Stimulated activated CD4-positive, alpha-beta T cell treated with anti-CD3 and anti-CD28 coated beads, Interleukin-15, amount 100 ng/mL, for 24 hours (primary cell): ENCODE measurements around the gene IMMP2L.

Experiments
- DNase-seq: peaks from one replicate; pipeline ENCODE4 v3.0.0-alpha.2; 2020

Gene IMMP2L

DNA sequence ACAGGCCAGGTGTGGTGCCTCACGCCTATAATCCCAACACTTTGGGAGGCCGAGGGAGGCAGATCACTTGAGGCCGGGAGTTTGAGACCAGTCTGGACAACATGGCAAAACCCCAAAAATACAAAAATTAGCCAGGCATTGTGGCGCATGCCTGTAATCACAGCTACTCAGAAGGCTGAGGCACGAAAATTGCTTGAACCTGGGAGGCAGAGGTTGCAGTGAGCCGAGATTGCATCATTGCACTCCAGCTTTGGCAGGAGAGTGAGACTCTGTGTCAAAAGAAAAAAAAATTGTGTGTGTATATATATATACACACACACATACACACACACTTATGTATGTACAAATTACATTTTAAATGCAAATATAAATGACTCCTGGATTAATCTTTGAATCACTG is 548.2 kb downstream of the IMMP2L start:
- peak; percentile 12 for DNase-seq

DNA sequence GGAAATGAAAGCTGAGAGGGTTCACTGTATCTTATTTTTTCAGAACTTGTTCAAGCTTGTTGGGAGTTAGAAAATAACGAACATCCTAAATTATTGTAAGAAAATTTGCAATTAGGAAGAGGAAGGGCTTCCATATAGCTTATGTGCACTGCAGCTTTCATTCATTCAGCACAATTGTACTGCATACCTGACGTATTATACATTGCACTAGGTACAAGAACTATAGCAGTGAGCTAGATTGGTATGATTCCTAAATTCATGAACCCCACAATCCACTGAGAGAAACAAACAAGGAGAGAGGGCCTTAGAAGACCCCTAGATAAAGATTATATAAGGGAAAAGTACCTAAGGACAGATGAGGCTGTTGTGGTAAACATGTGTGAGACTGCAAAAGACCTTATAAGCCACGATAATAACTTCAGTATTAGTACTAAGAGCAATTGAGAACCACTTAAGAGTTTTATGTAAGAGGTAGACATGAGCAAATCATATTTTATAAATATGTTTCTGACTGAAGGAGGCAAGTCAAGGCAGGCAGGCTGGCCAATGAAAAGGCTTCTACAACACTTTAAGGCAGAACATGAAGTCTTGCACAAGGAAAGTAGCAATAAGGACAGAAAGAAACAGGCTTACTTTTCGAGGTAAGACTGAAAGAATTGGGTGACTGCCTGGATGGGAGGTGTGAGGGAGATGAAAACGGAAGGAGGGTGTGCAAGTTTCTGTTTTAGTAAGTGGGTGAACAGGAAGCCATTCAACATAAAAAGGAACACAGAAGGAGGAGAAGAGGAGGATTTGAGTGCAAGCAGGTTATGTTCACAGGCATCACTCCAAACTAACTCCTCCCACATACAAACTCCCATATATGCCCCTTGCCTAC is 549.3 kb downstream of the IMMP2L start:
- peak; percentile 48 for DNase-seq

DNA sequence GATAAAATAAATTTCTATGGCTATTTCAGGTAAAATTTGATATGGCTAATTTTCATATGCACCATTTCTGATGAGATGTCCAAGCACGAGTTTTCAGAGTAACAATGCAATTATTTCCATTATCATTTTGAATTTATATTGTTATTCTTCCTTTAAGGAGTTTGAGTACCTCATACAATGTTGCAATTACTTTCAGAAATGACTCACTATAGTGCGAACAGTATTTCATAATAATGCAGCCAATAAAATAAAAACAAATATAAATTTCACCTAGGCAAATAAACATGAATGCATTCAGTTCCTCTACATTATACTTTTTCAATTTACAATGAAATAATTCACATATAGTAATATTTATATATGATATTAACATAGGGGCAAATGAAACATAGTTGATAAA is 550.1 kb downstream of the IMMP2L start:
- DNase-seq: no peak

DNA sequence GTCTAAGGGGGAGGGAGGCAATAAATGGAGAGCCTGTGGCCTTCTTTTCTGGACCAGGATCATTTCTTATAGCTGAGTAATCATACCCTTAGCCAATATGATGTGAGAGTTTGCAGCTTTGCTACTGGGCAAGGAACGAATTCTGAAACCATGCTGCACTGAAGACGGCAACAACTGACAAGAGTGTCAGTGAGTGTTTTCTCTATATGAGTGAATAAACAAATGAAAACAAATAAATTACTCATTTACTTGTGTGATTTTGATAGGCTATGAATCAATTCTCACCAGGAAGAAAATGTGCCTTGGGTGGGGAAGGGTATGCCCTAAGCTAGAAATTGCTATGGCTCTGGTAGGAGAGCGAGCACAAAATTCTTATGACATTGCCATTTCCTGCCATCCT is 550.8 kb downstream of the IMMP2L start:
- peak; percentile 16 for DNase-seq

DNA sequence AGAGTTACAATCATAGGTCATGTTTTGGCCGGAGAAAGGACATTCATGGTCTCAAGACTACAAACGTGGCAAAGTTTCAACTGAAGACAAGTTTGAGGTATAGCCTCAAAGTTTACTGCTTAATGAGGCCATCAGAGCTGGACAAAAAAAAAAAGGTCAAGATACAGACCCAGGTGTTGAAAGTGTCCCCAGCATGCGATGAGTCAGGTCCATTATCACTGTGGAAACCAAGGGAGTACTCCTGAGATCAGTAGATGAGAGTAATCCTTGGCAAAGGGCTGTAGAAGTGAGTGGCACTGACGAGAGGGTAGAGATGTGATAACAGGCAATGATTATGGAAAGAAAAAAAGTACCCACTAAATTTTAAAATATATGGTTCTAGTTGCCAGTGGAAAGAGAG is 551.5 kb downstream of the IMMP2L start:
- DNase-seq: no peak

DNA sequence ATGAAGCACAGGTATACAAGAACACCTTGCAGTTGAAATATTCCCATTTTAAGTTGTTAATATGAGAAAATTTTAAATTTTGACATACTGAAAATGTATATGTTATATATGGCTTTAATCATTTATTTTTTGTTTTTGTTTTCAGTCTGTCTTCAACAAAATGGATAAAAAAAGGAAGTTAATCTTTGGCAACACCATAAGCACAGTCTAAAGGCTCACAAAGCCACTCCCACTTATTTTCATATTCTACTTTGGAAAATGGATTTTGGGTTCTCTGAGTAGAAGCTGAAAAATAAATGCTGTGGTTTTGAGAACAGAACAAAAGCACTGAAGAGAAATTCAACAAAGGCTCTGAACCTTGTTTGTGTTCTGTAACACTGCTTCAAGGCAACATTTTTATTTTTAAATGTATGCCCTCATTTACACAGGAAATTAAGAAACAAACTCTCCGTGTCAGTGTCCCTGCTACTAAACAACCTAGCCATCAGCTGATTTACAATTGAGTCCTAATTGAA is 552.7 kb downstream of the IMMP2L start:
- no peak for DNase-seq

DNA sequence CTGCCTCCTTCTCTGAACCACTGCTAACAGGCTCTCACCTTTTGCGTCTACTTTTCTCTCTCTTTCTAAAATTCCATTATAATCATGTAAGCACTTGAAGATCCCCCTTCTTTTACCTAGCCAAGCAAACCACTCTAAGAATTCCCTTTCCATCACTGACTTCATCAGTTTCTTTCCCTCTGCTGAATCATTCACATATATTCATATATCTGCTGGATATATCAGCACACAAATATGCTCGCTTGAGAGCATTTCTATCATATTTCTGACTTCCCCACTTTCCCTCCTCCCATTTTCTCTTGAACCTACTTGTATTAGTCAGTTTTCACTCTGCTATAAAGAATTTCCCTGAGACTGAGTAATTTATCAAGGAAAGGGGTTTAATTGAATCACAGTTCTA is 555.6 kb downstream of the IMMP2L start:
- no peak for DNase-seq

DNA sequence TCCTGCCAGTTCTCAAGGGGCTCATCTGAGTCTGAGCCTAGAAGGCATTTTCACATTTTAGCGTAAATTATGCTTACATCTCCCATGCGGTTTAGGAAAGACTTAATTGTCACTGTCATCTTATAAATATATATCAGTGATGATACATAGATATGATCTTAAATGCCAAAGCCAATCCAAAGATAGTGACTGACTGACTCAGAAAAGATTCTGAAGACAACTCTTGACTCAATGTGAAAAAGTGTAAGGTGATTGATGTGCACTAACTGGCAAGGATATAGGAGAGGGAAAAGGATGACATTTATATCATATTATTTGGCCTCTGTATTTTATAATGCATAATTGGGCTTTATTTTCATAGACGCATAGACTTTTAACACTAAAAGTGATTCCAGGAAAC is 556.3 kb downstream of the IMMP2L start:
- no peak for DNase-seq

DNA sequence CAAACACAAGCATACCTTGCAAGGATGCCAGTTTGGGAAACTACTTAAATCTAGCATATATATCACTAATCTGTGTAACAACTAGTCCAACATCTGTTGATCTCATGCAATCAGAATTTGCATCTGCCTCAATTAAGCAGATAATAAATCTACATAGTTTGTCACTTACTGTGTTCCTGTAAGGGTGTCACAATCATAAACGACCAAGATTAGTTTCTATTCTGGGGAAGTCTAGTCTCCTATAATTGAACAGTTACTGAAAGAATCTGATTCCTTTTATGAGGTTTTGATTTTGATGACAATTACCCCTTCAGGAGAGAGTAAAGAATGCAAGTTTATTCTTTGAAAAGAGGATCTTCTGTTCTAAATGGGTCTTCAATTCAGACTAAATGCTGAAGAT is 556.8 kb downstream of the IMMP2L start:
- no peak for DNase-seq

DNA sequence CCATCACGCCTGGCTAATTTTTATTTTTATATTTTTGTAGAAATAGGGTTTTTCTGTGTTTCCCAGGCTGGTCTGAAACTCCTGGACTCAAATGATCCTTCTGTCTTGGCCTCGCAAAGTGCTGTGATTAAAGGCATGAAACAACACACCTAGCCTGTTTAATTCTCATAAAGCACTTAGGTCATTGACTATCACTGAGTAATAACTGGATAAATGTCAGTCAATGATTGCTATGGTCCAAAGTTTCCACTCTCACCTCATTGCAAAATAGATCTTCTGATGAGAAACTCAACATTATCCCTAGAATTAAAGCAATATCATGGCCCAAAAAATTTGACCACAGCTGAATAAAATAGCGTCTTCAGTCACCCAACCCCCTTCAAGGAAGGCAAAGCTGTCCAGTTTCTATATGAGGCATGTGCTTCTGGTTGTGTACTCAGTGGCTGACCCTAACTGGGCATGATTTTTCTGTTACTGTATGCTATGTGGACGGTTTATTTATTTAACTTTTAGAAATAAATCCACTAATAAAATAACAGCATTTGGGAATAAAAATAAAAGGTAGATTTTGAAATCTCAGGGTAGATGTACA is 557.9 kb downstream of the IMMP2L start:
- DNase-seq: no peak

DNA sequence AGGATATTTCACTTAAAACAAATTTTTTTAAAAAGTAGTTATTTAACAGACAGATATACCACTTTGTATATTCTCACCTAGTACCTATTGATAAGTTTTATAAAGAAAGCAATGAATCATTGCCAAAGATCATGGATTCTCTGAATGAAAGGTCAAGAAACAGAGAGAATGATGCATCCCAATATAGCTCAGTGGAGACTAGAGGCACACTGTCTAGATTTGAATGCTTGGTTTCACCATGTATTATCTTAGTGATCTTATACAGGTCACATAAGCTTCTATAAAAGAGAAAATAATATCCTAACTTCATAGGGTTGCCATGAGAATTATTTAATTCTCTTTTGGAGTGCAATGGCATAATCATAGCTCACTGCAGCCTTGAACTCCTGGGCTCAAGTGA is 558.4 kb downstream of the IMMP2L start:
- no peak for DNase-seq

DNA sequence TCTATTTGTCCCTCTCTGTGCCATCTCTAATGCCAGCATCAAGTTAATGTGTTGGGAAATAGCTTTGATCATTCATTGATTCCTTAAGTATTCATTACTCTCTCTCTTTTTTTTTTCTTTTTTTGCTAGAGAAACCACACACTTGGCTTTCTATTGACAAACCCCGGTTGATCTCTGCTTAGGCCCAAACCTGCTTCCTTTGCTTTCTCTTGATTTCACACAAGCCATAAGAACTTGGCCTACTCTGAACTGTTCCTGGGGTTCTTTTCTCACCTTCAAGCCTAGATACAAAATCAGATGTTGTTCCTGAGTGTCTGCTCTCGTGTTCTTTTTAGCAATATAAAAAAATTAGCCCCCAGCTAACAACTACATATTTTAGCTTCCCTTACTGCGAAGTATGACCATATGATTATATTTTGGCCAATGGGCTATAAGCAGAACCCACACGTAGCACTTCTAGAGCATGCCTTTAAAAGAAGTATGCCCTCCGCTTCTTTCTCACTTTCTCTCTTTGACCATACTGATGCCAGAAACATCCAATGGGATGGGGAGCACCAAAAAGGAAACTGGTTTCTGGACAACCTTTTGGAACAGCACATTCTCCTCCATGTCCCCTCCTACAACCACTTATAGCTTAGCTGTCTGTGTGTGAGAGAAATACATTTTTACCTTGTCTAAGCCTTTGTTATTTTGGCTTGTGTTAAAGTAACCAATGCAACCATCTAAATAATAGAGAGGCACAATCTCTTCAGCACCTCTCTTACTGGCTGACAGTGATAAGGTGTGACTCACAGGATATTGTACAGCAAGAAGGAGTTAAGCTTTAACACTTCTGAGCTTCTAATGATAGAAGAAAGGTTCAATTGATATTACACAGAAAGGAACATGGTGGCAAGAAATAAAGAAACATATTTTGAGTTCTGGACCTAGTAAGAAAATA is 568.0 kb downstream of the IMMP2L start:
- DNase-seq: no peak

DNA sequence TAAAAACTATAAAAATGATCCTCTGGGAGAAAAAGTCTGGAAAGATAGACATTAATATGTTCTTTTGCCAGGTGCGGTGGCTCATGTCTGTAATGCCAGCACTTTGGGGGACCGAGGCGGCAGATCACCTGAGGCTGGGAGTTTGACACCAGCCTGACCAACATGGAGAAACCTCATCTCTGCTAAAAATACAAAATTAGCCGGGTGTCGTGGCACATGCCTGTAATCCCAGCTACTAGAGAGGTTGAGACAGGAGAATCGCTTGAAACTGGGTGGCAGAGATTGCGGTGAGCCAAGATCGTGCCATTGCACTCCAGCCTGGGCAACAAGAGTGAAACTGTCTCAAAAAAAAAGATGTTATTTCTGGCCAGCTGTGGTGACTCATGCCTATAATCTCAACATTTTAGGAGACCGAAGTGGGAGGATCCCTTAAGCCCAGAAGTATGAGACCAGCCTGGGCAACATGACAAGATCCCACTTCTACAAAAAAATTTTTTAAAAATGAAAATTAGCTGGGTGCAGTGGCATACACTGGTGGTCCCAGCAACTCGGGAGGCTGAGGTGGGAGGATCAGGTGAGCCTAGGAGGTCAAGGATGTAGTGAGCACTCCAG is 573.3 kb downstream of the IMMP2L start:
- DNase-seq: no peak

DNA sequence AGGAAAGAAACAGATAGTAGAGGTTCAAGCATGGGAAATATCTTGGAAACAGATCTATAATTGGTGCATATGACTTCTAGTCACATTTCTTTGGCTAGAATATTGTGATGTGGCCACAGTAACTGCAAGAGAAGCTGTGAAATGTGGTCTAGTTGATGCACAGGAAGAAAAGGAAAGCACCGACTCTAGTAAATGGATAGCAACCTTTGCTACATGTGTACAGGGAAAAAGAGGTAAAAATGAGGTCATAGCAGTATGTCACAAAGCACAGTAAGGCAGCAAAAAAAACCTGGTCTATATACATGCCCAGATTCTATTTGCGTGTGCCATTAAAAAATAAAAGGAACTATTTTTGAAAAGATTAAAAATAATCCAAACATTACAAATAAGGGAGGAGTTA is 573.9 kb downstream of the IMMP2L start:
- DNase-seq: no peak

DNA sequence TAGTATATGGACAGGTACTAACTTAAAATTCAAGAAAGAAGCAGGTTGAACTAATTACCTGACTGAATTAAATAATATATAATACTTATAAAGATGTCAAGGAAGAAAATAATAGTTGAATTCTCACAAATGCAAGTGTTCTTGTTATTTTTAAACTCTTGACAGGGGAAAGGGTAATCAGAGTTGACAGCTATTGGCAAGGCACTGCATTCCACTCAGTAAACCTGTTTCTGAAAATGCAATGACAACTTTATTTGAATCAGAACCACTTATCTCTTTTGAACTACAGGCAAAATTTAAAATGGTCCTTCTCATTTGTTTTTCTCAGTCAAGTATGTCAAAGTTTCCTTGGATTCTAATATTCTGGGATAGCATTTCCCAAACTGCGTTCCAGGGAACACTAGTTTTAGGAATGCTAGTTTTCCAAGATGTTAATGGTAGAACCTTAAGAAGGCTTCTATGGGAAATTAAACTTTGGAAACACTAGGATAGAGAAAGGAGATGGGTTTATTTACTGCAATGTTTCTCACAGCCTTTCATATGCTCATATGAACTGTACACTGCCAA is 575.1 kb downstream of the IMMP2L start:
- no peak for DNase-seq

DNA sequence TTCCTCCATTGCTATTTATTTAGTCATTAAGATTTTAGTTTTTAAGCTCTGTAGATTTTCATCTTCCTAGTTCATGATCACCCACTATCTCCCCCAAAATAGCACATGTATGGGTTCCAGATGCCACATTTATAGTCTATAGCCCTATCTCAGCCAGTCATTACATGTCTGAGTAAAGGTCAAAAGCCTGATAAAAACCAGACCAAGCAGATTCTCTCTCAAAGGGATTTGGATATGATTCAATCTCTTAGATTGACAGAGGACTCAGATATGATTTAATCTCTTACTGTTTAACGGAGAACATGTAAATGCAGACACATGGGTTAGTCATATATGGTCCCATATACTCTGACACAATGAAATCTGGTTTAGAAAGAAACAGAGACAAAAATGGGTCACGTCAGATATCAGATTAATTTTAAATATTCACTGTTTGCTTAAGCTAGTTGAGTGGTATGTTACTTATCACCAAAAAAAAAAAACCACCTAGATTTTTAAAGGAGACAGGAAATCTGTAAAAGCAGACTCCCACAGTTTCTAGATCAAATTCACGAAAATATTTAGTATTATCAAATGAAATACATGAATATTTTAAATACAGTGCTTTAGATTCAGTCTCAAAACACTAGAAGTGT is 578.4 kb downstream of the IMMP2L start:
- DNase-seq: no peak

DNA sequence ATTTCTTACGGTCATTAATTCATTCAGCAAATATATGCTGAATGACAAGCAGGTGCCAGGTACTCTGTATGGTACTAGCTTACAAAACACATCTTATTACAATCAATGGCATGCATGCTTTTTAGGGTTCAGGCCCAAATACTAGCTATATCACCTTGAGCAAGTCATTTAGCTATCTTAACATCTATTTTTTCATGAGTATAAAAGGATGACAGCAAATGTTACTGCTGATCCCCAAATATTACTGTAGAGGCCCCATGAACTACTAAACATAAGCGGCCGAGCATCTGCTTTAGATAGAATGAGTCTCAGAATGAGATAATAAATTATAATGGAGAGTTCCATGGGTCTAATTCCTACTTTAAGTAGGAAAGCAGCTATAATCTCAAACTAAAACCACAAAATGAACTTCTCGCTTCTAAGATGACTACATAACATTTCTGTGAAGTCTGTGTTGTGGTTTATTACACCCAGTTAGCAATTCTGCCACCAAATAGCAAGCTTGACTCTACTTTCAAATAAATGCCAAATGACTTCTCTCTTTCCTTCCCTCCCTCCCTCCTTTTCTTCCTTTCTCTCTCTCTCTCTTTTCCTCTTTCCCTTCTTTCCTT is 585.1 kb downstream of the IMMP2L start:
- DNase-seq: no peak

DNA sequence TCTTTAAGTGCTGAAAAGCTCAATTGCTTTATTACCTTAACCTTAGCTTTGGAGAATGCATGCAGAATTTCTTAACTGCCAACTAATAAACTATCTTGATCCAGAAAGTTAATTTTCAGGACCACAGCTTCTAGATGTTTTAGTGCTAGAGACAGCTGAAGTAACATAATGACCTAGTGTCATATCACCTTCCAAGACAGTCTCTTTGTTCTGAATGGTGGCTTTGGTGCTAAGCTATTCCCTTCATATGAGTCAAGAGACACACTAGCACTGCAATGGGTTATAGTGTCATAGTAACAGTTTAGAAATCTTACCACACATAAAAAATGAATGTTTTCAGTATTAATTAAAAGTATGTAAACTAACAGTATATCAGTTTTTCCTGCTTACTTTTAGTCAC is 586.8 kb downstream of the IMMP2L start:
- no peak for DNase-seq

DNA sequence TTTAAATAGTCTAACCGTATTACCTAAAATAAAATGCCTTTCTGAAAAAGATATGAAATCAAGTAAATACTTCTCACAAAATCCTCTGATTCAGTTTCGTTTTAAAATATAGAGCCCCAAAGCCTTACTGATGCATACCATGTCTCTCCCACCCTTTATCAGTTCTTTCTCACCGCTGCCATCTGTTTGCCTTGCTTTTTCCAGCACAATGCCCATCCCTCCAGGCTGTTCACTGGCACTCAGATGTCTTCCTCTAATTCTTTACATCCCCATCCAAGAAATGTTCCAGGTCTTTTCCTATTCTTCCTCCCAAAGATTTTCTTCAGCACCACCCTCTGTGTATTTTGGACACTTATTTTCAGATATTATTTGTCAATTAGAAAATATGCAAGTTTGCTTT is 587.9 kb downstream of the IMMP2L start:
- DNase-seq: no peak

DNA sequence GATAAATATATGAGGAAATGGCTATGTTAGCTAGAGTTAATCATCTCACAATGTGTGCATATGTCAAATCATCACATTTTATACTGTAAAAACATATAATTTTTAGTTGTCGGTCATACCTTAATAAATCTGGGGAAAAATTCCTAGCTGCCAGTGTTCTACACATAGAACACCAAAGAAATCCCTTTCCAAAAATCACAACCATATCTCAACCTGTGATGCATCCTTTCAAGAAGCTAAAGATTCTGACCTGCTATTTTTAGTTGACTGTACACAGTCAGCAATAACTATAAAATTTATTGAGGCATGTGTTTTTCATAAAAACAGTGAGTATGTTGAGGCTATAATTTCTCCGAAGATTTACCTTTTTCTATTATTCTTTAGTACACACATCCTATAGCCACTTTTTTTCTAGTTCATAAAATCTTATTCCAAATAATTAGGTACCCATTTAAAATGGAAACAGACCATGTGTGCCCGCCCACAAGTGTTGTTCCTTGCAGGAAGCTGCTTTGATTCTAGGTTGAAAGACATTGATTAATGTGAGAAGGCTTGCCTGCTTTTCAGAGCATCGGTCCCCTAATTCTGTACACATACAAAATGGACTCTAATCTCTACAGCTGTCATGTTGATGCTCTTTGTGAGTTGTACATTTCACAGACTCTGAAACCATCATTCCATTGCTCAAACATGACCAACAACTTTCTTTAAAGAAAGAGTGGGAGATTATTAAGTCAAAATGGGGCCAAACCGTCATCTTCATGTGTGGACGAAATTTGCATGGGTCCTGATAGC is 588.9 kb downstream of the IMMP2L start:
- no peak for DNase-seq

DNA sequence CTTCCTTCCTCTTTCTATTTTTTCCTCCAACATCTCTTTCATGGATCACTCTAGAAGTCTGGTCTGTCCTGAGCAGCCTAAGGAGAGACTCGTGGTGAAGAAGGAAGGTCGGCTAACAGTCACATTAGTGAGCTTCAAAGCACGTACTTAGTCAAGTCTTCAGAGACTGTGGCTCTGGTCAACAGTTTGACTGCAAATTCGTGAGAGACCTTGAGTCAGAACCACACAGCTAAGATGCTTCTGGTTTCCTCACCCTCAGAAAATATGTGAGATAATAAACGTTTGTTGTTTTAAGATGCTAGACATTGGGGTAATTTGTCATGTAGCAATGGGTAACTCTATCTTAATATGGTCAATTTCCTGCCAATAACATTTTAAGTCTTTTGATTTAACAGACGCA is 597.5 kb downstream of the IMMP2L start:
- no peak for DNase-seq
